Skeletal muscle tissue (tissue), 4 donors: ENCODE data around the gene MAP3K20. TPM values are rescaled to one million over a fixed set of nuclear protein-coding genes. Genes with fewer than 3 reads are reported as not detected.
"Not testable (repeated sequence)": the region's sequence is repeated elsewhere in the genome, so short reads cannot be mapped to it uniquely, and the experiment has no call there.

Source experiments
- H3K27ac ChIP-seq: one replicate; pipeline ENCODE4 v1.7.0; 2013; ENCODE audit warnings: mild to moderate bottlenecking, low read depth, low read length, inconsistent platforms
- H3K27me3 ChIP-seq, 3 donors: one replicate each; pipeline ENCODE4 v1.7.0; 2013; ENCODE audit warnings: low read length in 3 of 3; ENCODE audit not compliant: control insufficient read depth in 3 of 3, insufficient read depth in 3 of 3
- H3K36me3 ChIP-seq, 3 donors: one replicate each; pipeline ENCODE4 v1.7.0; 2013; ENCODE audit warnings: low read length in 3 of 3; ENCODE audit not compliant: control insufficient read depth in 3 of 3, insufficient read depth in 3 of 3
- H3K4me1 ChIP-seq, 3 donors: one replicate each; pipeline ENCODE4 v1.7.0; 2013; ENCODE audit warnings: low read length in 3 of 3, mild to moderate bottlenecking in 3 of 3; ENCODE audit not compliant: control insufficient read depth in 3 of 3, insufficient read depth in 3 of 3
- H3K4me3 ChIP-seq, 3 donors: one replicate each; pipeline ENCODE4 v1.7.0; 2013; ENCODE audit warnings: low read length in 3 of 3
- H3K9ac ChIP-seq, 3 donors: one replicate each; pipeline ENCODE4 v1.7.0; 2013; ENCODE audit warnings: low read length in 3 of 3, mild to moderate bottlenecking in 3 of 3, moderate library complexity in 2 of 3, low read depth in 1 of 3
- H3K9me3 ChIP-seq, 3 donors: one replicate each; pipeline ENCODE4 v1.7.0; 2013; ENCODE audit warnings: low read length in 3 of 3; ENCODE audit not compliant: control insufficient read depth in 3 of 3
- total RNA-seq: library from RNA; depleted of rRNA; stranded (reverse); fragments of >200 nt; gene quantifications from one replicate; pipeline ENCODE4 v1.2.3, GENCODE V29; 2014
- donor health status: Osteomylitis.

MAP3K20 gene
- total RNA-seq, 1 donor from 2014 or later = 52.7 TPM

- no peaks in the 10 kb centered on the region for H3K36me3 ChIP-seq
- H3K27ac ChIP-seq = no peak overlapping the region
- H3K27me3 ChIP-seq = no peaks in the 10 kb centered on the region
- H3K4me3 ChIP-seq = no peak overlapping the region
- H3K9me3 ChIP-seq = peaks cover 0 to 3% (median 0%) of the 10 kb centered on the region in 3 donors
- no peaks in the 10 kb centered on the region for H3K4me1 ChIP-seq
- H3K9ac ChIP-seq = no peak overlapping the region
These were observed 214.9 kb downstream of the MAP3K20 start for GRCh38 chr2:173290518-173290917.

- Histone ChIP-seq H3K36me3 (no peaks in the 10 kb centered on the region), H3K27me3 (no peaks in the 10 kb centered on the region), H3K9ac (no peak overlapping the region), H3K4me1 (no peaks in the 10 kb centered on the region), H3K27ac (no peak overlapping the region), H3K9me3 (peaks cover 0 to 3% (median 0%) of the 10 kb centered on the region in 3 donors), H3K4me3 (no peak overlapping the region)
These were observed 215.8 kb downstream of the MAP3K20 start for GRCh38 chr2:173291412-173291811.

- H3K4me1 ChIP-seq = no peaks in the 10 kb centered on the region
- no peak overlapping the region for H3K27ac ChIP-seq
- H3K4me3 ChIP-seq = no peak overlapping the region
- H3K9me3 ChIP-seq = peaks cover 6 to 9% (median 8%) of the 10 kb centered on the region in 3 donors
- H3K9ac ChIP-seq = no peak overlapping the region
- no peaks in the 10 kb centered on the region for H3K27me3 ChIP-seq
- no peaks in the 10 kb centered on the region for H3K36me3 ChIP-seq
These were observed 220.6 kb downstream of the MAP3K20 start for GRCh38 chr2:173296235-173296634.

GRCh38 chr2:173298536-173299097, 223.0 kb downstream of the MAP3K20 start:
- Histone ChIP-seq H3K27ac (no peak overlapping the region), H3K9ac (no peak overlapping the region), H3K4me1 (no peaks in the 10 kb centered on the region), H3K27me3 (no peaks in the 10 kb centered on the region), H3K9me3 (peaks cover 6 to 8% (median 6%) of the 10 kb centered on the region in 3 donors), H3K4me3 (no peak overlapping the region), H3K36me3 (no peaks in the 10 kb centered on the region)

- no peaks in the 10 kb centered on the region for H3K36me3 ChIP-seq
- H3K9ac ChIP-seq = no peak overlapping the region
- no peak overlapping the region for H3K4me3 ChIP-seq
- H3K27me3 ChIP-seq = no peaks in the 10 kb centered on the region
- H3K27ac ChIP-seq = no peak overlapping the region
- H3K4me1 ChIP-seq = no peaks in the 10 kb centered on the region
- peaks cover 6 to 8% (median 6%) of the 10 kb centered on the region in 3 donors for H3K9me3 ChIP-seq
These were observed 224.1 kb downstream of the MAP3K20 start for GRCh38 chr2:173299764-173300163.

GRCh38 chr2:173300458-173300857, 224.8 kb downstream of the MAP3K20 start:
- Histone ChIP-seq H3K9me3 (peaks cover 6 to 8% (median 6%) of the 10 kb centered on the region in 3 donors), H3K27me3 (no peaks in the 10 kb centered on the region), H3K9ac (no peak overlapping the region), H3K36me3 (no peaks in the 10 kb centered on the region), H3K4me1 (no peaks in the 10 kb centered on the region), H3K4me3 (no peak overlapping the region), H3K27ac (no peak overlapping the region)

- H3K9me3 ChIP-seq, H3K4me1 ChIP-seq, H3K4me3 ChIP-seq, H3K27me3 ChIP-seq, H3K27ac ChIP-seq, H3K36me3 ChIP-seq, H3K9ac ChIP-seq: not testable (repeated sequence)
These were observed 225.9 kb downstream of the MAP3K20 start for GRCh38 chr2:173301549-173301948.

- H3K27me3 ChIP-seq = no peaks in the 10 kb centered on the region
- no peaks in the 10 kb centered on the region for H3K9me3 ChIP-seq
- H3K9ac ChIP-seq = no peak overlapping the region
- H3K4me1 ChIP-seq = no peaks in the 10 kb centered on the region
- no peaks in the 10 kb centered on the region for H3K36me3 ChIP-seq
- no peak overlapping the region for H3K4me3 ChIP-seq
- H3K27ac ChIP-seq = no peak overlapping the region
These were observed 229.7 kb downstream of the MAP3K20 start for GRCh38 chr2:173305303-173305702.

- Histone ChIP-seq H3K9ac (no peak overlapping the region), H3K27ac (no peak overlapping the region), H3K9me3 (no peaks in the 10 kb centered on the region), H3K27me3 (no peaks in the 10 kb centered on the region), H3K4me3 (no peak overlapping the region), H3K4me1 (no peaks in the 10 kb centered on the region), H3K36me3 (no peaks in the 10 kb centered on the region)
These were observed 231.6 kb downstream of the MAP3K20 start for GRCh38 chr2:173307293-173307692.

- H3K4me3 ChIP-seq, H3K9ac ChIP-seq, H3K36me3 ChIP-seq, H3K27me3 ChIP-seq, H3K9me3 ChIP-seq, H3K27ac ChIP-seq, H3K4me1 ChIP-seq: not testable (repeated sequence)
These were observed 233.7 kb downstream of the MAP3K20 start for GRCh38 chr2:173309370-173309769.
